Raji (cell line): ENCODE results near the gene THRB.

Experiments
- POLR2A ChIP-seq: IDR thresholded peaks from 2 replicates; pipeline ENCODE4 v1.6.1; 2011; ENCODE audit warnings: low read depth, low read length, control low read depth; ENCODE audit not compliant: insufficient read depth

Gene THRB

GRCh38 chr3:24519368-24520100, 24.9 kb upstream of the THRB start:
- TF ChIP-seq POLR2A = no peak

GRCh38 chr3:24518990-24519367, 24.3 kb upstream of the THRB start:
- TF ChIP-seq POLR2A = no peak

DNA sequence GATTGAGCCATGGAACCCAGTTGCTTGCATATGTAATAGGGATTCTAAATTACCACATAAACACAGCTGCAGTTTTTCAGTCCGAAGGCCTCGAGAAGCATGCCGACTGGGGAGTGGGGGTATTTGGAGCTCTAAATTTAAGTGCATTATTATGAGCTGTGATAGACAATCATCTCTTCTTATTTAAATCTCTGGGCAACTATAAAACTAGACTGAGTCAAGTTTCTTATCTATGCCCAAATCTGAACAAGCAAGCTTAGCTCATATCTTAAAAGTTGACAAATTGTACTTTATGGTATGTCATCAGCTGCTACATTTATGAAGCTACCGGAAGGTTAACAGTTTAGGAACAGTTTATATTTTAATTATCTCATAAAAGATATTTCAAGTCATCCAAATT, 19.5 kb upstream of the THRB start:
- no peak for TF ChIP-seq POLR2A

DNA sequence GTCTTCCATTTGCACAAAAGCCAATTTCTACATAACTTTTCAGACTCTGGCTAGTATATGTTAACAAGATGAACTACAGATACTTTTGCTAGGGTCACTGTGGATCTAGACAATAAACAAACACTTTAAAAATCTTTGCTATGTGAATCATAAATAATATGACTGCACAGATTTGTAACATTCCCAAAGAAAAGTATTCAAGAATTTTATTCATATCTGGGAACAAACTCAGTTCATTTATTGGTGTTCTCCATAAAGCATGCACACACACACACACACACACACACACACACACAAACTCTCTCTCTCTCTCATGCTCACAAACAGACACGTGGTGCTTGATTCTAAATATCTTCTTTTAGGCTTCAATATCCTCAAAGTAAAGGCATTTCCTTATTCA, 18.8 kb upstream of the THRB start:
- no peak for TF ChIP-seq POLR2A

DNA sequence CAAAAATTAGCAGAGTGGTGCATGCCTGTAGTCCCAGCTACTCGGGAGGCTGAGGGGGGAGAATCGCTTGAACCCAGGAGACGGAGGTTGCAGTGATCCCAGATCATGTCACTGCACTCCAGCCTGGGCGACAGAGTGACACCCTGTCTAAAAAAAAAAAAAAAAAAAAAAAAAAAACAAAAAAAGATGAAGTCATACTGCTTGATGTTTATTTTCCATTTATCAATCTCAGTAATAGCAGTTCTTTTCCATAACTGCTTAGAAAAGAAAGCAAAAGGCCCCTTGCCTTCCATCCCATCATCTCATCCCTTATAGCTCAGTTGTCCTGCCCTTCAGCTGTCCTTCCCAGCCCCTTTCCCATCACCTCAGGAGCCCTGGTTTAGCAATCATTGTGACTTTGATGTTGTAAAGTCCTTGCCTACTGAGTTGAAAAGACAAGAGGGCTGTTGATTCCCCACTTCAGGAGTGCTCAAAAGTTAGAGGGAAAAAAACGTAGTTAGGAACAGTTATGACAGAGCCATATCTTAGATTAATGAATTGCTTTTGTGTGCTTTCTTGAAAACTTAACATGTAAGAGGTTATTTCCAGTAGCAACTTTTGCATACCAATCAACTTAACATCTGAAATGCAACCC, 18.0 kb upstream of the THRB start:
- no peak for TF ChIP-seq POLR2A

- TF ChIP-seq POLR2A = no peak
Measured at GRCh38 chr3:24510030-24510648, 15.5 kb upstream of the THRB start.

- no peak for TF ChIP-seq POLR2A
Measured at GRCh38 chr3:24508423-24508839, 13.8 kb upstream of the THRB start.

DNA sequence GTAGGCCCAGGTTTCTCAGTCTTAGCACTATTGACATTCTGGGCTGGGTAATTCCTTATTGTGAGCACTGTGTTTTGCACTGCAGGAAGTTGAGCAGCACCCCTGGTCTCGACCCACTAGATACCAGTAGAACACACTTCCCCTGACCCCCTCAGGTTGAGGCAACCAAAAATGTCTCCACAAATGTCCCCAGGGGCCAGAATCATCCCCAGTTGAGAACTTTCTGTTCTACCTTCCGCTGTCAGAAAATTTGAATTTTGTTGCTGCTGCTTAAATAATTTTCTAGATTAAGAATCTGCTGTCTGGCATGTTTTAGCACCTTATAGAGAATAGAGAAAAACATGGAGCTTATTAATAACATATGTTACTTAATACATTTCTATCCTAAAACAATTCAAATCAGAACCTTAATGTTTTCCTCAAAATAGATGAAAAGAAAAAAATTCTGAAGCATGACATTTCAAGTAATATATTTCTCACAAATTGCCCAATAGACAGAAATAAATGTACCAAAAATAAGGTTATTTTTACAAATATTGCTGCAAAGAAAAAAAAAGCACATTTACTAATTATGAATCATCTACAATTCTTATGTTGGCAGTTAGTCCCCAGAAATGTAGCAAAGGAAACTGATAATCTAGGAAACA, 13.2 kb upstream of the THRB start:
- no peak for TF ChIP-seq POLR2A

GRCh38 chr3:24506966-24507775, 12.5 kb upstream of the THRB start:
- TF ChIP-seq POLR2A = no peak

DNA sequence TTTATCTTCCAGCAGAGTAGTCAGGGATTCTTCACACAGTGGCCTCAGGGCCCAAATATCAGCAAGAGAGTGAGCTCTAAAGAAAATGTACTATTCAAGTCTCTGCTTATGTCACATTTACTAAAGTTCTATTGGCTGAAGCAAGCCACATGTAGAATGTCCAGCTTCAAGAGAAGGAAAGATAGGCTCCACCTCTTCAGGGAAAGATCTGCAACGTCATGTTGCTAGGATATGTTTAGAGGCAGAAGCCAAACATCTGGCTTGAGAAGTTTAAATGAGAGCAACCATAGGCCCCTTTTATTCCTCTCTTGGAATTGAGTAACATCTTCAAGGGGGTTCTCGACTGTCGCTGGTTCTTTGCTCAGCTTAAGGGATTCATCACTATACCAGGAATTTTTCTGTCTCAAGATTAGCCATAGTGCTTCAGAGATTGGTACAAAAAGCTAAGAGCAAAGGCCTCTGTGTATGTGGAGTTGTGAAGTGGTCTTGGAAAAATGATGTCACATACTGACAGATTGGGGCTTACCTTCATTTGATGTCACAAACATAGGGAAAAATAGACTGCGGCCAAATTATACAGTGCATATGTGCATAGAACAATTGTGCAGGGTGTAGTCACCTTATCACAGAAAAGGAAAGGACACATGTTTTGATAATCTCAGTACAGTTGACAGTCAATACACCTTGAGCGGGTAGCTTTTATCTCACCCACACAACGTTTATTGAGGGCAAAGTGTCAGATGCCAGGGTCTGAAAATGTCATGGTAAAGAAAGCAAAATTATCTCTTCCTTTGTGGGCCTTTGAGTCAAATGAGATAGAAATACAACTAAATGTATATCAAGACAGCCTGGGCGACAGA, 11.3 kb upstream of the THRB start:
- TF ChIP-seq POLR2A = no peak

- TF ChIP-seq POLR2A = no peak
Measured at GRCh38 chr3:24504772-24505171, 10.1 kb upstream of the THRB start.

DNA sequence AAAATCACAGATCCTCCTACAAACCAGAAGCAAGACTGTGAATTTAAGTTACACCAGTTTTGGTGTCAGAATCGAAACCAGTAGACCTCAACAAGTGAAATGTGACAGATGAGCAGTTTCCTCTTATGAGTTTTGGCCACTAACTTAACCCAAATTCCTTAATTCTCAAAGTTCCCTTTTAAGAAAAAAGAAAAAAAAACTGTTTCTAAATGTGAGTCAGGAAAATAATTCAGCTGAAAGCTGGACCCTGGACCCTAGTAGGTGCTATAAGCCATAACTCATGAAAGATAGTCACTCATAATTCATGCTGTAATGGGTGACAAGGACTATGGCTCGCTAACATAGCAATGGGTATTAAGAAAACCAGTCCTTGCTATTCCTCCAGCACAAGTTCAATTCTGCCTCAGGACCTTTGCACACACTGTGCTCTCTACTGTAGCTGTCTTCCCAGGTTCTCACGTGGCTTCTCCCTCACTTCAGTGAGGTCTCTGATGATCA, 9.0 kb upstream of the THRB start:
- no peak for TF ChIP-seq POLR2A

DNA sequence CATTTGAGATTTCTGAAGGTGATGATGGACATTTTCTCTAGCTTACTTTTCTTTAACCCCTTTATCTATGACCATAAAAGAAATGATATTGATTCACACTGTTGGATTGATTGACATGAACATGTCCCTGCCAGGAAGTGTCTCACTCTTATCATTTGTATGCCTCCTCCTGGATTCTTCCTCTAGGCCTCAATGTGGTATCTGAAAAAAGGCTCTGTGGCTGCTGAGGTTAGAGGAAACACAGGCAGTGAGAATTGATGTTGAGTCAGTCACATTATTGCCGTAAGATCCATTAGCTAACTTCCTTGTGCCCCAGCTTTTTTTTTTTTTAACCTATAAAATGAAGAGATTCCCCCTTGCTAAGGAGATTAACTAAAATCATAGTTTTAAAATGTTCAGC, 8.0 kb upstream of the THRB start:
- TF ChIP-seq POLR2A = no peak

DNA sequence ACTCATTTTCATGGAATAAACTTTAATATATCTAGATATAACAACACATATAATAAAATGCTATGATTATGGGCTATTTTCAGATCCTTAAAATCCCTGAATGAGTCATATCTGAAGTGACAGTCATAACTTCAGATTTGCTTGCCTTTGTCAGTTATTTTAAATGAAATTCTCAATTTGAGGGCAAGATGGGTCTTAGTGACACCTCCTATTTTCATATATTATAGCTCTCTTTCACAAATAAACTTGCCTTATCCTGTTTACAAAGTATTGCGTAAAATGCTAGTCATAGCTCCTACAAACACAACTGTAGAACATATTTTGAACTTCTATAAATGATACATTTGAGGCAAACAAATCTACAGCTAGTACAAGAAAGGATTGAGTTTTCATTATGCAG, 6.2 kb upstream of the THRB start:
- TF ChIP-seq POLR2A = no peak

- TF ChIP-seq POLR2A = no peak
Measured at GRCh38 chr3:24499991-24500390, 5.3 kb upstream of the THRB start.

GRCh38 chr3:24498796-24499195, 4.1 kb upstream of the THRB start:
- no peak for TF ChIP-seq POLR2A
